GM21528 (cell line): Measurements from ENCODE around the gene SLC13A4.
A peak's percentile ranks its signal among the peaks of the same experiment; 100 is the strongest.
"Not testable (repeated sequence)": the region's sequence is repeated elsewhere in the genome, so short reads cannot be mapped to it uniquely, and the experiment has no call there.

ENCODE experiments used
- ATAC-seq: cut with Tn5 transposase; IDR thresholded peaks from one replicate; pipeline ENCODE4 v1.9.1; 2021; ENCODE audit warnings: mild to moderate bottlenecking, moderate library complexity; ENCODE audit not compliant: unreplicated experiment, low FRiP score

SLC13A4 gene

DNA sequence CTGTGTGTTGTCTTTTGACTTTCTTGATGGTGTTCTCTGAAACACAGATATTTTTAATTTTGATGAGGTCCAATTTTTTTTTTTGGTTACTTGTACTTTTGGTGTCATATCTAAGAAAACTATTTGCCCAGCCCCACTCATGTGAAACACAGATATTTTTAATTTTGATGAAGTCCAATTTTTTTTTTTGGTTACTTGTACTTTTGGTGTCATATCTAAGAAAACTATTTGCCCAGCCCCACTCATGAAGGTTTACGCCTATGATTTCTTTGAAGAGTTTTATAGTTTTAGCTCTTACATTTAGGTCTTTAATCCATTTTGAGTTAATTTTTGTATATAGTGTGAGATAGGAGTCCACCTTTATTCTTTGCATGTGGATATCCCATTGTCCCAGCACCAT lies 60.4 kb downstream of the SLC13A4 start:
- ATAC-seq = not testable (repeated sequence)

DNA sequence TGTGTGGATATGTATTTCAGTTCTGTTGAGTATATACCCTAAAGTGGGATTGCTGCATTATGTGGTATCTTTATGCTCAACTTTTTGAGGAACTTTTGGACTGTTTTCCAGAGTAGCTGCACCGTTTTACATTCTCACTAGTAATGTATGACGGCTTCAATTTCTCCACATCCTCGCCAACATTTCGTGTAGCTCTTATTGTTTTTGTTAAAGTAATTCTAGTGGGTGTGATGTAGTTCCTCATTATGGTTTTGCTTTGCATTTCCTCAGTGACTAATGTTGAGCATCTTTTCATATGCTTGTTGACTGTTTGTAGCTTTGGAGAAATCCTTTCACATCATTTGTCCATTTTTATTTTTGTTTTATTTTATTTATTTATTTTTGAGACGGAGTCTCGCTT lies 61.1 kb downstream of the SLC13A4 start:
- no peak for ATAC-seq

DNA sequence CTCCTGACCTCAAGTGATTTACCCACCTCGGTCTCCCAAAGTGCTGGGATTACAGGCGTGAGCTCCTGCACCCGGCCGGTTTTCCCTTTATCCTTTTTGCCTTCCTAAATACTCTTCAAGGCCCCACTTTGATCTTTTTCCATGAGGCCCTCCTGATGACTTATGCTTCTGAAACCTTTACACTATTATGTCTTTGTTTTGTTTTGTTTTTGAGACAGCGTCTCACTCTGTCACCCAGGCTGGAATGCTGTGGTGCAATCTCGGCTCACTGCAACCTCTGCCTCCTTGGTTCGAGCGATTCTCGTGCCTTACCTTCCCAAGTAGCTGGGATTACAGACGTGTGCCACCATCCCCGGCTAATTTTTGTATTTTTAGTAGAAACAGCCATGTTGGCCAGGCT lies 61.8 kb downstream of the SLC13A4 start:
- no peak for ATAC-seq

DNA sequence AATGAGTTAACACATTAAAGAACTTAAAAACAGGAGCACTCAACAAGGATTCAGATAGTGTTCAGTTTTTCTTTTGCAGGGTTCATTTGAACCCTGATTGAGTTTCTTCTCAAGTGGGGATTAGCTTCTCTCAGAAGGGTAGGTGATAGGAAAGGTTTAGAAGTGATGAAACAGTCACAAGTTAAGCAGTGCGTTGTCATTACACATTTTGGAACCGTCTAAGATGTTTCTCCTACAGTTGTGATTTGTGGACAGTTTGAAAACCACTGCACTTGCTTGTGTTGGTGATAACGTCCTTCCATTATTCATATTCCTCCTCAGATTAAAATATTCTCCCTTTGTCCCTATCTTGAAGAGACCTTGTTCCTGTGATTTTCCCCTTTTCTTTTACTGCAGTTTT lies 62.9 kb downstream of the SLC13A4 start:
- ATAC-seq = no peak

DNA sequence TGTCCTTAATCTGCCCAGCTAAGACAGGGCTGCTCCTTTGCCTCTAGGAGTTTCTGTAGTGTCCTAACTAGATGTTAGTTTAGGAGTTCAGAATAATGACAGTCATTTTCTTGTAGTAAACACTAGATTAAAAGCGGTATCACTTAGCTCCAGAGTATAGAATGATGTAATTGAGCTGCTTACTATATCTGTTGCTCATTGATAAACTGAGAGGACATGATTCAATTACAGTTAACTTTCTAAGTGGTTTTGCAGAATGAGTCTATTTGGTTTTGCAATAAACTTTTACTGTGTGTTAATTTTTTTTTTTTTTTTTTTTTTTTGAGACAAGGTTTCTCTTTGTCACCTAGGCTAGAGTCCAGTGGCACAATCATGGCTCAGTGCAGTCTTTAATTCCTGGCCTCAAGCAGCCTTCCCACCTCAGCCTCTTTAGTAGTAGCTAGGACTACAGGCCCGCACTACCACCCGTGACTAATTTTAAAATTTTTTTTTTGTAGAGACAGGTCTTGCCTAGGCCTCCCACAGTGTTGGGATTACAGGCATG lies 63.9 kb downstream of the SLC13A4 start:
- ATAC-seq = no peak

DNA sequence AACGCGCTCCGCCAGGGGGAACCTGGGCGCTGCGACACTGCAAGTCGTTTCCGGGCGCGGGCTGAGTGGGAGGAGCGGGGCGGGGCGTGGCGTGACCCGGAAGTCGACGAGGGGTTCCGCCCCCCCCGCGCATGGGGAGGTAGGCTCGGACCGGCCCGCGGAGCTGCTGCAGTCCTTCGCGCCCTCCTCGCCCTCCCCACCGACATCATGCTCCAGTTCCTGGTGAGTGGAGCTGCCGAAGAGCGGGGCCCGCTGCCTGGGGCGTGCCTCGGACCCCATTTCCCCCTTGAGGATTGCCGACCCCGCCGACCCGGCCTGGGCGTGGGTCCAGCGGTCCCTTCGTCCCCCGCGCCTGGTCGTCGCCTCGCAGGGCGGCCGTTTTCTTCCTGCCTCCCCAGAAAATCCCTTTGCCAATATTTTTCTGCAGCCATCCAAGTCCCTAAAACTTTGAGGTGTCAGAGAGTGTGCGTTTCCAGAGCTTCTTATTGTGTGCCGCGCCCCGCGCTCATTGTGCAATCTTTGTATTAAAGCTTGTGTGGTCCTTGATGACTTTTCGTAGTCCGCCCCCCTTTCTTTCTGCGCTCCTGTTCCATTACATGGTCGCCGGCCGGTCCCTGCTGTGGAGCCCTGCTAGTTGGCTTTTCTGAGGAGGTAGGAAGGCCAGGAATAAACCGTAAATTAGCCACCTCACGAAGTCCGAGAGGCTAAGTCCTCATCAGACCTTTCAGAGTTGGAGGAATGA lies 65.4 kb downstream of the SLC13A4 start, which contains the start of gene STMP1:
Gene STMP1 (plus strand): TSS at position 142 of the 742 bp plus-strand sequence.
- peak; percentile 89 for ATAC-seq

DNA sequence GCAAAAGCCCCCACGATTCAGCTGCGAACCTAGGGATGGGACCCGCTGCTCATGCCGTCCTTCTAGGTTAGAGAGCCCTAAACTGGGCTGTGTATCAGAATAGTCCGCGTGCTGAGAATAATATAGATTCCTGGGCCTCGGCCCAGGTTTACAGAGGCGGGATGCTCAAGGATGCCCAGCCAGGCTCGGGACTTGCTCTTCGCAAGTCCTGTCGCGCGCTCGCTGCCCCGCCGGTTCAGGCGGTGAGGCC lies 65.9 kb downstream of the SLC13A4 start:
- peak; percentile 24 for ATAC-seq

DNA sequence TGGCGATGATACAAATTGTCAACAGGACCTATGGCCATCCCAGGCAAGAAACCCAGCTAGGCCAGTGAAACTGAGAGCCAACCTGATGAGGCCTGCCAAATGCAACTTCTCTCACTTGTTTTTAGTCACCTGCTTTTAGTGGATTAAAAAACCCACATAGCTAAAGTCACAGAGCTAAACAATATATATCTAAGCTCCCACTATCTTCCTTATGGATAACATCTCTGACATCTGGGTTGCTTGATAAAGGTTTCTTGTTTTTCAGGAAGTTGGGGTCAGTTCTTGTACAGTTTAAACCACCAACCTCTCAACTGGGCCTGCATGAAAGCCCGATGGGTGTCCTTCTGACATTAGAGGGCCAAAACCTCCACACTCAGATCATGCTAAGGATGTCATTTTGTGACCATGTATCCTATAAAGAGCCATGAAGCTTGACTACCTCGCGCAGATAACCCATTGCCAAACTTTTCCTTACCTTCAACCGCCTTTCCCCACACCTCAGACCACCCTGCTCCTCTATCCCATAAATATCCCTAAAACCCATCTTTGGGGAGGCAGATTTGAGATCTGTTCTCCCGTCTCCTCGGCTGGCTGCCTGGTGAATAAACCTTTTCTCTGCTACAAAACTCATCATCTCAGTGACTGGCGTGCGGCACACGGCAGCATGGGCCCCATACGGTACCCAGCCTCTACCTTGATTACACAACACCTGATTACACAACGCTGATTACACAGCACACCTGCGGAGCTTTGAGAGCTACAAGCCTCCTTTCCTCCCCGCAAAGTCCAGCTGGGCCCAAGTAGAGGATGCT lies 66.5 kb downstream of the SLC13A4 start:
- peak; percentile 17 for ATAC-seq

DNA sequence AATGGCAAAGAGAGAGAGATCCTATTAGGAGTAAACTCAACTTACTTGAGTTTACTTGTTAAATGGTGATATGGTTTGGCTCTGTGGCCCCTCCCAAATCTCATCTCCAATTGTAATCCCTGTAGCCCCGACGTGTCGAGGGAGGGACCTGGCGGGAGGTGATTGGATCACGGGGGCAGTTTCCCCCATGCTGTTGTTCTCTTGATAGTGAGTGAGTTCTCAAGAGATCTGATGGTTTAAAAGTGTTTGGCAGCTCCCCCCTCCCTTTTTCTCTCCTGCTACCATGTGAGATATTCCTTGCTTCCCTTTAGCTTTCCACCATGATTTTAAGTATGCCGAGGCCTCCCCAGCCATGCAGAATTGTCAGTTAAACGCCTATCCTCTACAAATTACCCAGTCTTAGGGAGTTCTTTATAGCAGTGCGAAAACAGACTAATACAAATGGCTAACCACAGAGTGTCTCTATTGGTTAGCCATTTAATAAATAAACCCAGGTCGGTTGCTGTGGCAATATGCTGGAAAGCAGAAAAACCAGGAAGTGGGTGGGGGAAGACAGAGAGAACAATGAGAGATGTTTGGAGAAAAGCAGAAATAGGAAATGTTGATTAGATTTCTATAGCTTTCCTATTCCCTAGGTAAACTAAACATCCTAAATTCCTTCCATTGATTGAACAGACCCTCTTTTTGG lies 68.7 kb downstream of the SLC13A4 start:
- ATAC-seq = no peak

DNA sequence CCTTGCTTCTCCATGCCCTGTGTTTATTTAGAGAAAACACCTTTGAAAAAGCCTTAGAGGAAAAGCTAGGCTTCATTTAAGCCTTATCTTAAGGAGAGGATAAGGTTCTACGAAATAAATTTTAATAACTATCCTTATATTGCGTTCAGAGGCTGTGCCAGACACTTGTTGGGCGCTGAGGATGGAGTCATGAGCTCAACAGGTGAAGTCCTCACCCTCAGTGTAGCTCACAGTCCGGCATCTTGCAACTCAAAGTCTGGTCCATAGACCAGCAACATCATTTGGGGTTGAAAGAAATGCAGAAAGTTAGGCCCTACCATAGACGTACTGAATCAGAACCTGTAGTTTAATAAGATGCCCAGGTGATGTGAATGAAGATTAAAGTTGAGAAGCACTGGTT lies 69.4 kb downstream of the SLC13A4 start:
- no peak for ATAC-seq

DNA sequence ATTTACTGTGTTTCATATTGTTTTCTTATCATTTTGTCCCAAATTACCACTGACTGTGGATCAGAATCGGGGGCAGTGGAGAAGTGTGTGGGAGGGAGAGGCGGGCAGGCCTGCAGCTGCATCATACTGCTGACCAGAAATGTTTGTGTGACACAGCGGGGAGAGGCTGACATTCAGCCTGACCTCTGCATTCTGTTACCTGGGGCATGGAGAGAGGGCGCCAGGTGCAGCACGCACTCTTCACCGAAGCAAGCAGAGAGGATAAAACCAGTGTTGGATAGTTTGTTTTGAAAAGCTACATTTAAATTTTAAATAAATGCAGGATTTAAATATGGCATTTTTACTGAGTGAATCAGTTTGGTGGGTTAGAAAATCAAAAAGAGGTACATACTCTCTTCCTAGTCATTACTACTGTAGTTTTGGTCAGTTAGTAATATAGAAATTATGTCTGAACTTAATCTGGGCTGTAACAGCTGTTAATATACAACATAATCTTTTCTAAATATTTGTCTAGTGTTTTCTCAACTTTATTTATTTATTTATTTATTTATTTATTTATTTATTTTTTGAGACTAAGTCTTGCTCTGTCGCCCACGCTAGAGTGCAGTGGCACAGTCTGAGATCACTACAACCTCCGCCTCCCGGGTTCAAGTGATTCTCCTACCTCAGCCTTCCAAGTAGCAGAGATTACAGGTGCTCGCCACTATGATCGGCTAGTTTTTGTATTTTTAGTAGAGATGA lies 74.5 kb downstream of the SLC13A4 start:
- no peak for ATAC-seq

DNA sequence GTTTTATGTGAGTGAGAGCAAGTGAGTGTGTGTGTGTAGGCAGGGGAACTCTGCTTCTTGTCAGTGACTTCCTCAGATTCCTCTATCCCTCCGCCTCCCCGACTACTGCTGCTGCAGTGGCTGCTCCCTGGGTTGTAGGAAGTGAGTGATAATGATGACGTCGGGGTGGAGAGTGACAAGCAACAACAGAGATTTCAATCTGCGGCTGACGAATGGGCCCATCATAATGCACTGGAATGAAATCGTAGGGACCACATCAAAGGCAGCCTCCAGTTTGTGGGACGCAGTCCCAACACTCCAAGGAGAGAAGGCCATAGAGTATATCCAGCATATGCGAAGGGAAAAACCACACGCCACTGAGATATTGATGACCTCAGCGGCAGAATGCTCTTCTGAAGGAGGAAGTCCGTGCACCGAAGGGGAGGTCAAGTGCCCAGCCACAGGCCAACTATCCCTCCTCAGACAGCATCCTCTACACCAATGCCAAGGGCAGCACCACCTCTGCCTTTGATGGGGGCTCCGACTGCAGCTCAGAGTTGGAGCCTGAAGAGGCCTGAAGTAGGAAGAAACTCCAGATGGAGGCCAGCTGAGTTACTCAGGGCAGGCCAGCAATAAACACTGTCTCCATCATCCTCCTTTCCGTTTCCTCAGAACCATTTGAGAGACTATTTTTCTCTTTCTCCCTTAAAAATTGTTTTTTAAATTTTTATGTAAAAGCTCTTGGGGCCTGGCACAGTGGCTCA lies 77.0 kb downstream of the SLC13A4 start:
- no peak for ATAC-seq

DNA sequence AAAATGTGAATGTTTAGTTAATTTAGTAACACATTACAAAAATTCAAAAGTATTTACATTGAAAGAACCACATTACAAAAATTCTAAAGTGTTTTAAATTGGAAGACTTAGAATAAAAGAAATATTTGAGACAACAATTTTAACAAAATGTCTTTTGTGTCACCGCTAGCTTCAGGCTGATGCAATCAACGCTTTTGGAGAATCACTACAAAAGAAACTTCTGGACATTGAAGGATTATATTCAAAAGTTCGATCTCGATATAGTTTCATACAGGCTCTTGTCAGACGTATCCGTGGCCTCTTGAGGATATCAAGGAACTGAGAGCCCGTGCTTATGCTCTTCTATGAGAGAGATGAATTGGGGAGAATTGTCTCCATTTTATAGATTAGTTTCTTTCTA lies 79.8 kb downstream of the SLC13A4 start:
- ATAC-seq = no peak

DNA sequence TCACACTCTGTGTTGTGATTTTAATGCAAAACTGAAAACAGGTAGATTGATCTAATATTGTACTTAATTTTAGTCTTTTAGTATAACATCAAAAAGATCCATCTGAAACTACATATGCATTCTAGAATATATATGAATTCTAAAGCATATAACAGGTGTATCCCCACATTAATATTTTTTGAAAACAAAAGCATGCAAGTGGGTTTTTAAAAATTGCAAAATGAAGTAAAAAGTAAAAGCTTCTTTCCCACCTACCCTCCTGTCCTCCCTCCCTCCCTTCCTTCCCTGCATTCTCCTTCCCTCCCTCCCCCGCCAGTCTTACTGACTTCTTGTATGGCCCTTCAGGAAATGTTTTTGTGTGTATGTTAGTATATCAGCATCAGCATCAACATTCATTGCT lies 80.2 kb downstream of the SLC13A4 start:
- ATAC-seq = no peak

DNA sequence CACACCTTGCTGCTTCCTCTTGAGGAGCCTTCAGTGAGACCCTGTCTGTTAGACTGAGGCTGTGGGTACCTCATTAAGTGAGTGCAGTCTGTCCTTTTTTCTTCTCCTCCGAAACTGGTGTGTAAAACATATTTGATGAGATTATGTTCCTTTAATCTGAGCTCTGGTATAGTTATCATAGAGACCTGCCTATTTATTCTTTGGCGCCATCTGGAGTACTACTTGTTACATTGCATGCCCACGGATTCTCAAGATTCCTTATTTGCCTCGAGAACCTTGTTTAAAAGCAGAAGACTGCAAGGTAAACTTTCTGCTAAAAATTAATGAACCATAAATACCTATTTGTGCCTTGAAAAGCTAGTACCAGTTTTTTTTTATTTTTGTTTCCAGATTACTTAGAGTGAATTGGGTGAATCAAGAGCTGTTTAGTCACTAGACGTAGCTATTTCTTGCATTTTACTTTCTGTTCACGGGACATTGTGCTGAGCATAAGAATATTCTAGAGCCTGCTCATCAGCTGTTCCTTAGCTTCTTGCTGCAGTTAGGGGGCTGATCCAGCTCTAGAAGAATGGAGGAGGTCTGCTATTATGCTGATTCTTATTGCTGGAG lies 82.6 kb downstream of the SLC13A4 start:
- ATAC-seq = no peak

DNA sequence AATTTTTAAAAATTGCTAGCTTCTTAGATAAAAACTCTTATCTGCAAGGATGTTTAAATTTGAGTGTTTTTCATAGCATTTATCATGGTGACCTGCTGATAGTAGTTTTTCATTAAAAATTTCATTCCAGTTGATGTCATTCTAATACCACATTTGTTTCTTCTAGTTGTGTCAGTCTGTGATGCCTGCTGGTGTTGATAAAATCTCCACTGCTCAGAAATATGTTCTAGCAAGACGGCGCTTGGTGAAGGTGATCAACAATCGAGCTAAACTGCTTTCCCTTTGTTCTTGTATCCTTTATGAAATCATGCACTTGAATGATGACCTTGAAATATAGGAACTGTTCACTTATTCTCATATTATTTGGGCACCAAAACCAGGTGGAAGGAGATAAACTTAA lies 83.3 kb downstream of the SLC13A4 start:
- no peak for ATAC-seq

DNA sequence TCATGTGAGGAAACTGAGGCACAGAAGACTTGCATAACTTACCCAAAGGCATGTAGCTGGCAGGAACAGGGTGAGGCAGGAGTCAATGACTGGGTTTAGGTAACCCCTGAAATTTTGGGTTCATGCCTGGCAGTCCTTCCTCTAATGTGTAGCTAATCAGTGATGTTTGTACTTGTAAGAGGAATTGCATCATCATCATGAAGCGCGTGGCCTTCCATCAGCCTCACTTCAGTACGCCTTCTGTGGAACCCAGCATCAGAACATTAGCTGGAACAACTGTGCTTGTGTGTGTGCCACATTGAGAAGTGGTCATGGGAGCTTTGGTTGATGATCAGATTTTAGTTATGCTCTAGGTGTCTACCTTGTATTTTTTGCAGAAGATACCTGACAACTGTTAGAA lies 83.8 kb downstream of the SLC13A4 start:
- ATAC-seq = no peak

DNA sequence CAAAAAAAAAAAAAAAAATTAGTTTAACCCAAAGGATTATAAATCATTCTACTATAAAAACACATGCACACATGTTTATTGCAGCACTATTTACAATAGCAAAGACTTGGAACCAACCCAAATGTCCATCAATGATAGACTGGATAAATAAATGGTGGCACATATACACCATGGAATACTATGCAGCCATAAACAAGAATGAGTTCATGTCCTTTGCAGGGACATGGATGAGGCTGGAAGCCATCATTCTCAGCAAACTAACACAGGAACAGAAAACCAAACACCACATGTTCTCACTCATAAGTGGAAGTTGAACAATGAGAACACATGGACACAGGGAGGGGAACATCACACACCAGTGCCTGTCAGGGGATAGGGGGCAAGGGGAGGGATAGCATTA lies 88.3 kb downstream of the SLC13A4 start:
- ATAC-seq = not testable (repeated sequence)

DNA sequence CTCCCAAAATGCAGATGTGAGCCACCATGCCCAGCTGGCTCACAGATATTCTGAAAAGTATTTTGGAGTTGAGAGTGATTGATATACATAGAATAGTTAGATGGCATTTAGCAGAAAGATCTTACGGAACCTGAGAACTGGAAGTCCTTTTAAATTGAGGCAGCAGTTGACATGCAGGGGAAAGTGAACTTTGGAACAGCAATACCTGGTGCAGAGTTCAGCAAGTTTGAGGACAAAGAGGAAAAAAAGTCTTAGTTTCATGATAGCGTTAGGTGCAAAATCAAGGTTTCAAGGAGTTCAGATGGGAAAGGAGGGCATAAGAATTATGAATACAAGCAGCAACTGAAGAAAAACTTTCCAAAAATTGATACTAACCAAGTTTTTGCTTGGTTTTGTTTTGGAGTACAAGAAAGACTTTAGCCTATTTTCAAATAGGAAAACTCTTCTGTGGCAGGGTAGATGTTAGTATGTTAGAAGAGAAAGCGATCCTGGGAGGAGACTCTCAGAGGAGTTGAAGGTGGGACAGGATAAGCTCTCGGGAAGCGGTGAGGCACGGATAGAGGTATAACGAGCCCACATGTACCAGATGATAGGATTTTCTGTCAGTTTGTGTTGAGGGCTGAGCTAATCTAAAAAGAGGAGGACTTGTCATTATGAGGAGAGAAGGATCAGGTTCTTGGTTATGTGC lies 93.7 kb downstream of the SLC13A4 start:
- ATAC-seq = no peak
